Osteoblast (primary cell): ENCODE measurements around the gene MREG. TPM values are rescaled to one million over a fixed set of nuclear protein-coding genes. Genes with fewer than 3 reads are reported as not detected.

Experiments used
- DNase-seq: peaks from one replicate; pipeline ENCODE4 v3.0.0; 2011; ENCODE audit warnings: low spot score, mixed read lengths; ENCODE audit not compliant: insufficient read length; ENCODE audit errors: missing footprints
- H2AFZ ChIP-seq: 2 replicates; pipeline ENCODE4 v1.6.0; 2011; ENCODE audit warnings: mild to moderate bottlenecking, low read length
- H3K27ac ChIP-seq: 2 replicates; pipeline ENCODE4 v1.5.1; 2011; ENCODE audit warnings: mild to moderate bottlenecking, low read depth, low read length, moderate library complexity
- H3K27me3 ChIP-seq: 2 replicates; pipeline ENCODE4 v1.6.0; 2012; ENCODE audit warnings: mild to moderate bottlenecking, control low read depth, inconsistent platforms, low read length, moderate library complexity; ENCODE audit not compliant: insufficient read depth
- H3K36me3 ChIP-seq: 2 replicates; pipeline ENCODE4 v1.5.1; 2011; ENCODE audit warnings: mild to moderate bottlenecking, low read length, control low read depth, moderate library complexity; ENCODE audit not compliant: insufficient read depth
- H3K4me1 ChIP-seq: 2 replicates; pipeline ENCODE4 v1.5.1; 2011; ENCODE audit warnings: mild to moderate bottlenecking, low read length, control low read depth, moderate library complexity; ENCODE audit not compliant: insufficient read depth
- H3K4me2 ChIP-seq: 2 replicates; pipeline ENCODE4 v1.6.0; 2011; ENCODE audit warnings: mild to moderate bottlenecking, low read length; ENCODE audit not compliant: insufficient read depth
- H3K4me3 ChIP-seq: fragments of 200-600 bp; sonication (generic); 3 replicates; pipeline ENCODE4 v1.5.1; 2012; ENCODE audit warnings: mild to moderate bottlenecking, low read length, inconsistent platforms; ENCODE audit not compliant: insufficient read depth
- H3K79me2 ChIP-seq: 2 replicates; pipeline ENCODE4 v1.6.0; 2012; ENCODE audit warnings: mild to moderate bottlenecking, low read length, control low read depth, inconsistent platforms; ENCODE audit not compliant: insufficient read depth
- H3K9me3 ChIP-seq: 2 replicates; pipeline ENCODE4 v1.5.1; 2011; ENCODE audit warnings: low read depth, low read length, control low read depth
- H4K20me1 ChIP-seq: 2 replicates; pipeline ENCODE4 v1.6.0; 2012; ENCODE audit warnings: mild to moderate bottlenecking, low read length, control low read depth; ENCODE audit not compliant: insufficient read depth
- total RNA-seq: library from RNA; depleted of rRNA; stranded (reverse); fragments of >200 nt; gene quantifications from 2 replicates; pipeline ENCODE4 v1.2.3, GENCODE V29; 2012
- TF ChIP-seq, protein P1 (sequence below): IDR thresholded peaks from 2 replicates; pipeline ENCODE4 v1.5.1; 2011; ENCODE audit warnings: mild to moderate bottlenecking, low read depth, low read length, moderate library complexity; ENCODE audit errors: extremely low read depth

The MREG gene
- total RNA-seq, 1 donor = 1.1 TPM

DNA sequence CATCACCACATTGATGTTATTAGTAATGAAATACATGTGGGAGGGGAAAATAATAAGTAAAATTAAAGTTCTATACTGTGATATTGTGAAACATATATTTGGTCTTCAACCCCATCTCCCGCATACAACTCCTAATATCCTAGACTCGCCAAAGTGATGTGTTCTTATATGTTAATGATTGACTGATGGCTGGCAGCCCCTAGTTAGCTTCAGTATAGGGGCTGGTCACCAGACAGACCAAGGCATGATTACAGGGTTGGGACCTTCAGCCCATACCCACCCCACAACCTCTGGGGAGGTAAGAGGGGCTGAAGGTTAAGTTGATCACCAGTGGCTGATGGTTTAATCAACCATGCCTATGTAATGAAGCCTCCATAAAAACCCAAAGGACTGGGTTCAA is 28.1 kb upstream of the MREG start:
- H3K36me3 ChIP-seq = no peaks in the 10 kb centered on the region
- no peak overlapping the region for H3K4me3 ChIP-seq
- no peaks in the 10 kb centered on the region for H3K9me3 ChIP-seq
- no peaks in the 10 kb centered on the region for H3K27me3 ChIP-seq
- no peaks in the 10 kb centered on the region for H3K79me2 ChIP-seq
- no peak overlapping the region for H3K27ac ChIP-seq
- no peaks in the 10 kb centered on the region for H4K20me1 ChIP-seq
- no peak overlapping the region for H2AFZ ChIP-seq
- H3K4me2 ChIP-seq = no peak overlapping the region
- H3K4me1 ChIP-seq = no peaks in the 10 kb centered on the region
- TF ChIP-seq, protein P1, sequence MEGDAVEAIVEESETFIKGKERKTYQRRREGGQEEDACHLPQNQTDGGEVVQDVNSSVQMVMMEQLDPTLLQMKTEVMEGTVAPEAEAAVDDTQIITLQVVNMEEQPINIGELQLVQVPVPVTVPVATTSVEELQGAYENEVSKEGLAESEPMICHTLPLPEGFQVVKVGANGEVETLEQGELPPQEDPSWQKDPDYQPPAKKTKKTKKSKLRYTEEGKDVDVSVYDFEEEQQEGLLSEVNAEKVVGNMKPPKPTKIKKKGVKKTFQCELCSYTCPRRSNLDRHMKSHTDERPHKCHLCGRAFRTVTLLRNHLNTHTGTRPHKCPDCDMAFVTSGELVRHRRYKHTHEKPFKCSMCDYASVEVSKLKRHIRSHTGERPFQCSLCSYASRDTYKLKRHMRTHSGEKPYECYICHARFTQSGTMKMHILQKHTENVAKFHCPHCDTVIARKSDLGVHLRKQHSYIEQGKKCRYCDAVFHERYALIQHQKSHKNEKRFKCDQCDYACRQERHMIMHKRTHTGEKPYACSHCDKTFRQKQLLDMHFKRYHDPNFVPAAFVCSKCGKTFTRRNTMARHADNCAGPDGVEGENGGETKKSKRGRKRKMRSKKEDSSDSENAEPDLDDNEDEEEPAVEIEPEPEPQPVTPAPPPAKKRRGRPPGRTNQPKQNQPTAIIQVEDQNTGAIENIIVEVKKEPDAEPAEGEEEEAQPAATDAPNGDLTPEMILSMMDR = no peak
- DNase-seq = no peak

DNA sequence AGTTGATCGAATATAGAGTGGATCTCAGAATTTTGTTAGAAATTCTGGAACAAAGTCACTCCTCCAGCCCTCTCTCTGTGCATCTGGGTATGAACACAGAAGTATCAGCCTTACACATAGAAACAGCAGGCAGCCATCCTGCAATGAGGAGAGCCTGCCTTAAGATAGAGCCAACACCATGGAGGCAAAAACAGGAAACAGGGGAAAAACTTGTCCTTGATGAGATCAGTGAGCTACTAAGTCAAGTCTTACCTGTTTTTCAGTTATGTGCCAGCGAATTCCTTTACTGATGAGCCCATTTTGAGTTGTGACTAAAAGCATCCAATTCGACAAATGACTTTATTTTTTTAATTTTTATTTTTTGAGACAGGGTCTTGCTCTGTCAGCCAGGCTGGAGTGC is 26.6 kb upstream of the MREG start:
- no peak overlapping the region for H3K4me3 ChIP-seq
- no peak for DNase-seq
- no peak overlapping the region for H2AFZ ChIP-seq
- H3K36me3 ChIP-seq = no peaks in the 10 kb centered on the region
- no peaks in the 10 kb centered on the region for H4K20me1 ChIP-seq
- no peaks in the 10 kb centered on the region for H3K4me1 ChIP-seq
- no peaks in the 10 kb centered on the region for H3K9me3 ChIP-seq
- no peak overlapping the region for H3K4me2 ChIP-seq
- H3K79me2 ChIP-seq = no peaks in the 10 kb centered on the region
- H3K27ac ChIP-seq = no peak overlapping the region
- H3K27me3 ChIP-seq = no peaks in the 10 kb centered on the region
- TF ChIP-seq, protein P1 = no peak

DNA sequence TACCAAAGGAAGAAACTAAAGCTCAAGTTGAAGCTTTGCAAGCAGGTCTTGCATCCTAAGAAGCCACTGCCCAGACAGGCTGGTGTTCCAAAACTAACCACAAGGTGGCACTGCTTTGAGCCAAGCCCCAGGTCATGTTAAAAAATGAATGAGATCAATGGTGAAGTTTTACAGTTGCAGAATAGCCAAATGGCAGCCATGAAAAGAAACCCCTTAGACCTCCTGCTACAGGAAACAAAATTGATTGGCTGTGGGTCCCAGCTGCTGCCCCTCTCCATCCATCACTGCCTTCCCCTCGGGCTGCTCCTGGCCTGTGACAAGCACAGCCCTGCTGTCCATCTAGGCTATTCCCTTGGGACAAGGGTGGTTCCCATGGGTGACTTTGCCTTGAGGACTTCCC is 20.7 kb upstream of the MREG start:
- no peaks in the 10 kb centered on the region for H3K9me3 ChIP-seq
- peak; percentile 91 for DNase-seq

DNA sequence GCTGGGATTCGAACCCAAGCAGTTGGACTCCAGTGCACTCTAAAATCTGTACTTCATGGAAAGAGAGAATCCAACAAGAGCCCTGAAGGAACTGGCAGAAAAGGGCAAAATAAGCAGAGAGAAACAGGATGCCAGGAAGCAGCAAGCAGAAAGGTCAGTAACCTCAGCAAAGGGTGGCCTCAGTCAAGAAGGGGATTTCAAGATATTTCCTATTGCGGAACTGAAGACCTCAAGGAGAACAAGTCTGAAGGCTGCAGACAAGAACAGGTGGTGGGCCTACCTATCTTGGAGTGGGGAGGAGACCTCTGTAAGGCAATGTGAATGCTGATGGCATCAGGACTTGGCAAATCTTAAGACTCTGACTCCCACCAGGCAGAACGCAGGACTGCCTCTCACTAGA is 20.1 kb upstream of the MREG start:
- Histone ChIP-seq H3K36me3 (no peaks in the 10 kb centered on the region), H2AFZ (no peak overlapping the region), H3K27me3 (no peaks in the 10 kb centered on the region), H3K9me3 (no peaks in the 10 kb centered on the region), H4K20me1 (no peaks in the 10 kb centered on the region), H3K4me2 (no peak overlapping the region), H3K4me3 (no peak overlapping the region), H3K27ac (no peak overlapping the region), H3K79me2 (no peaks in the 10 kb centered on the region), H3K4me1 (peaks cover 12% of the 10 kb centered on the region)
- TF ChIP-seq, protein P1 = no peak
- no peak for DNase-seq

More for the DNA sequence above, 20.7 kb upstream of the MREG start:
- H3K4me3 ChIP-seq = no peak overlapping the region
- no peaks in the 10 kb centered on the region for H3K36me3 ChIP-seq
- H2AFZ ChIP-seq = no peak overlapping the region
- TF ChIP-seq, protein P1 = peak; percentile 97
- H3K4me1 ChIP-seq = peaks cover 12% of the 10 kb centered on the region
- no peaks in the 10 kb centered on the region for H3K79me2 ChIP-seq
- no peak overlapping the region for H3K4me2 ChIP-seq
- no peaks in the 10 kb centered on the region for H4K20me1 ChIP-seq
- H3K27ac ChIP-seq = no peak overlapping the region
- H3K27me3 ChIP-seq = no peaks in the 10 kb centered on the region
